H9 (cell line): Measurements from ENCODE around the gene CAT. TPM values are rescaled to one million over a fixed set of nuclear protein-coding genes. Genes with fewer than 3 reads are reported as not detected.

Experiments used
- DNase-seq: peaks from one replicate; pipeline ENCODE4 v3.0.0-alpha.2; 2017
- H2AFZ ChIP-seq: one replicate; pipeline ENCODE4 v1.6.1; 2013; ENCODE audit warnings: mild to moderate bottlenecking, low read length, control low read depth, moderate library complexity
- H2AK5ac ChIP-seq: 2 replicates; pipeline ENCODE4 v1.6.1; 2013; ENCODE audit warnings: low read length, control low read depth, mixed read lengths; ENCODE audit not compliant: insufficient read length
- H2BK120ac ChIP-seq: one replicate; pipeline ENCODE4 v1.6.1; 2013; ENCODE audit warnings: low read depth, mild to moderate bottlenecking, low read length, control low read depth, inconsistent platforms; ENCODE audit not compliant: poor library complexity, severe bottlenecking
- H2BK12ac ChIP-seq: 2 replicates; pipeline ENCODE4 v1.6.1; 2013; ENCODE audit warnings: low read length, control low read depth, mixed read lengths, low read depth; ENCODE audit not compliant: insufficient read length
- H2BK15ac ChIP-seq: 2 replicates; pipeline ENCODE4 v1.6.1; 2013; ENCODE audit warnings: low read depth, low read length, control low read depth
- H2BK20ac ChIP-seq: one replicate; pipeline ENCODE4 v1.6.1; 2013; ENCODE audit warnings: low read depth, mild to moderate bottlenecking, low read length, control low read depth, inconsistent platforms; ENCODE audit not compliant: poor library complexity, severe bottlenecking
- H2BK5ac ChIP-seq: 2 replicates; pipeline ENCODE4 v1.6.1; 2013; ENCODE audit warnings: low read length, control low read depth, mixed read lengths; ENCODE audit not compliant: insufficient read length
- H3K14ac ChIP-seq: 2 replicates; pipeline ENCODE4 v1.6.1; 2013; ENCODE audit warnings: low read length, control low read depth; ENCODE audit not compliant: insufficient read depth
- H3K18ac ChIP-seq: 2 replicates; pipeline ENCODE4 v1.6.1; 2013; ENCODE audit warnings: low read depth, mild to moderate bottlenecking, mixed read lengths, low read length, control low read depth; ENCODE audit not compliant: insufficient read length
- H3K23ac ChIP-seq: 2 replicates; pipeline ENCODE4 v1.6.1; 2013; ENCODE audit warnings: low read length, control low read depth, mixed read lengths, low read depth; ENCODE audit not compliant: insufficient read length
- H3K23me2 ChIP-seq: 2 replicates; pipeline ENCODE4 v1.6.1; 2013; ENCODE audit warnings: low read depth, mild to moderate bottlenecking, mixed read lengths, low read length, control low read depth; ENCODE audit not compliant: insufficient read length, poor library complexity, severe bottlenecking
- H3K27ac ChIP-seq: 2 replicates; pipeline ENCODE4 v1.5.1; 2013; ENCODE audit warnings: low read length, control low read depth, mixed read lengths, low read depth; ENCODE audit not compliant: insufficient read length
- H3K27me3 ChIP-seq: 2 replicates; pipeline ENCODE4 v1.6.1; 2013; ENCODE audit warnings: low read length, control low read depth, inconsistent platforms; ENCODE audit not compliant: insufficient read depth
- H3K4ac ChIP-seq: 2 replicates; pipeline ENCODE4 v1.6.1; 2013; ENCODE audit warnings: low read depth, mild to moderate bottlenecking, control low read depth, inconsistent platforms, low read length, moderate library complexity
- H3K4me1 ChIP-seq: 2 replicates; pipeline ENCODE4 v1.6.1; 2013; ENCODE audit warnings: low read length, control low read depth, inconsistent platforms; ENCODE audit not compliant: insufficient read depth
- H3K4me2 ChIP-seq: 2 replicates; pipeline ENCODE4 v1.6.1; 2013; ENCODE audit warnings: low read length, control low read depth, mixed read lengths; ENCODE audit not compliant: insufficient read length, insufficient read depth
- H3K56ac ChIP-seq: 2 replicates; pipeline ENCODE4 v1.6.1; 2013; ENCODE audit warnings: low read depth, mild to moderate bottlenecking, mixed read lengths, low read length, control low read depth; ENCODE audit not compliant: insufficient read length
- H3K79me1 ChIP-seq: 2 replicates; pipeline ENCODE4 v1.6.1; 2013; ENCODE audit warnings: low read depth, mild to moderate bottlenecking, moderate library complexity, low read length, control low read depth, inconsistent platforms; ENCODE audit not compliant: insufficient read depth, poor library complexity, severe bottlenecking
- H3K79me2 ChIP-seq: 2 replicates; pipeline ENCODE4 v1.6.1; 2013; ENCODE audit warnings: low read length, control low read depth, inconsistent platforms; ENCODE audit not compliant: insufficient read depth
- H3K9ac ChIP-seq: 2 replicates; pipeline ENCODE4 v1.6.1; 2013; ENCODE audit warnings: low read length, control low read depth, mixed read lengths; ENCODE audit not compliant: insufficient read length; ENCODE audit errors: extremely low read depth
- H3K9me3 ChIP-seq: one replicate; pipeline ENCODE4 v1.6.1; 2013; ENCODE audit warnings: low read depth, low read length, inconsistent platforms; ENCODE audit not compliant: control insufficient read depth
- H3T11ph ChIP-seq: one replicate; pipeline ENCODE4 v1.6.1; 2013; ENCODE audit warnings: mild to moderate bottlenecking, low read length, control low read depth, inconsistent platforms
- H4K20me1 ChIP-seq: one replicate; pipeline ENCODE4 v1.6.1; 2013; ENCODE audit not compliant: control insufficient read depth, insufficient read length, insufficient read depth
- H4K5ac ChIP-seq: 2 replicates; pipeline ENCODE4 v1.6.1; 2013; ENCODE audit warnings: low read depth, mild to moderate bottlenecking, mixed read lengths, low read length, control low read depth; ENCODE audit not compliant: insufficient read length
- H4K8ac ChIP-seq: replicated peaks from 2 replicates; pipeline ENCODE4 v1.6.1; 2013; ENCODE audit warnings: low read length, control low read depth, mixed read lengths, low read depth; ENCODE audit not compliant: insufficient read length
- H4K91ac ChIP-seq: 2 replicates; pipeline ENCODE4 v1.6.1; 2013; ENCODE audit warnings: low read depth, mild to moderate bottlenecking, moderate library complexity, mixed read lengths, low read length, control low read depth; ENCODE audit not compliant: insufficient read length
- H3K27ac Mint-ChIP-seq, 3 experiments: 2 replicates in 2 of 3; 3 replicates in 1 of 3; pipeline ENCODE4 v1.8.0; 2020 to 2021; ENCODE audit warnings: mixed read lengths in 3 of 3, mild to moderate bottlenecking in 1 of 3, moderate library complexity in 1 of 3
- H3K27me3 Mint-ChIP-seq: 2 replicates; pipeline ENCODE4 v1.8.0; 2021; ENCODE audit warnings: low read depth, mild to moderate bottlenecking, moderate library complexity, mixed read lengths
- H3K36me3 Mint-ChIP-seq, 3 experiments: 2 replicates in 2 of 3; 3 replicates in 1 of 3; pipeline ENCODE4 v1.8.0; 2020 to 2021; ENCODE audit warnings: low read depth in 3 of 3, mixed read lengths in 3 of 3; ENCODE audit not compliant: insufficient read depth in 1 of 3
- H3K4me1 Mint-ChIP-seq, 2 experiments: 2 replicates each; pipeline ENCODE4 v1.8.0; 2020; ENCODE audit warnings: mixed read lengths in 2 of 2
- H3K4me3 Mint-ChIP-seq, 2 experiments: 2 replicates in 1 of 2; 3 replicates in 1 of 2; pipeline ENCODE4 v1.8.0; 2020 to 2021; ENCODE audit warnings: mild to moderate bottlenecking in 2 of 2, mixed read lengths in 2 of 2, moderate library complexity in 1 of 2
- H3K9me3 Mint-ChIP-seq, 2 experiments: 2 replicates in 1 of 2; 3 replicates in 1 of 2; pipeline ENCODE4 v1.8.0; 2020; ENCODE audit warnings: mild to moderate bottlenecking in 2 of 2, mixed read lengths in 2 of 2, moderate library complexity in 1 of 2
- CTCF ChIP-seq: fragments of 200-600 bp; sonication (generic); conservative IDR thresholded peaks from 3 replicates; pipeline ENCODE4 v1.8.0; 2021; ENCODE audit warnings: antibody characterized with exemption, mild to moderate bottlenecking
- WGBS: extraction: QIAGEN DNeasy Blood & Tissue Kit; methylation state at CpG from one replicate; pipeline ENCODE4 v1.1.7; 2013; ENCODE audit warnings: missing lambda C conversion rate, low lambda C conversion rate, mixed read lengths; ENCODE audit not compliant: insufficient read length; ENCODE audit errors: extremely low coverage; 5-methylcytosine and 5-hydroxymethylcytosine counted together
- total RNA-seq: library from RNA; stranded (reverse); gene quantifications from 2 replicates; pipeline ENCODE4 v1.2.1, GENCODE V29; 2021

The CAT gene
- total RNA-seq, 1 experiment from 2014 or later = 9.9 TPM

- H3K4me3 Mint-ChIP-seq = no peak overlapping the region
- H3K27me3 Mint-ChIP-seq = peaks cover 1% of the 10 kb centered on the region; the same call in 1 of the 2 replicates
- Histone ChIP-seq H2BK120ac (no peak overlapping the region), H3K79me2 (no peaks in the 10 kb centered on the region), H3K9me3 (no peaks in the 10 kb centered on the region), H3K9ac (no peak overlapping the region), H2AK5ac (no peak overlapping the region), H4K5ac (no peak overlapping the region), H3K27ac (no peak overlapping the region), H3K23ac (no peak overlapping the region), H3K4me2 (no peak overlapping the region), H3K56ac (no peak overlapping the region), H2BK5ac (no peak overlapping the region), H4K20me1 (no peaks in the 10 kb centered on the region), H3K23me2 (no peaks in the 10 kb centered on the region), H3K4me1 (no peaks in the 10 kb centered on the region), H3K14ac (no peak overlapping the region), H4K8ac (no peak overlapping the region), H2BK12ac (no peak overlapping the region), H2BK15ac (no peak overlapping the region), H2BK20ac (no peak overlapping the region), H3K18ac (no peak overlapping the region), H3K27me3 (no peaks in the 10 kb centered on the region), H3K79me1 (no peaks in the 10 kb centered on the region), H2AFZ (no peak overlapping the region), H4K91ac (no peak overlapping the region), H3T11ph (no peak overlapping the region), H3K4ac (no peak overlapping the region)
- H3K36me3 Mint-ChIP-seq = peaks cover 0 to 7% (median 0%) of the 10 kb centered on the region in 3 experiments; a peak in 5 of 7 replicates
- peaks cover 11% of the 10 kb centered on the region in 2 experiments for H3K4me1 Mint-ChIP-seq
- WGBS = no CpG with 5 or more reads among the region's 1 CpG
- peaks cover 0 to 16% of the 10 kb centered on the region in 2 experiments; a peak in 3 of 5 replicates for H3K9me3 Mint-ChIP-seq
- no peak overlapping the region for H3K27ac Mint-ChIP-seq
- no peak for DNase-seq
- TF ChIP-seq CTCF = no peak
These were observed 41.6 kb upstream of the CAT start for GRCh38 chr11:34397120-34397519.
